HL-60/S4 treated with retinoic acid at 250 ng/mL for 4 days and 3 days (cell line): Measurements from ENCODE around the gene SARS2.
"Not testable (repeated sequence)": the region's sequence is repeated elsewhere in the genome, so short reads cannot be mapped to it uniquely, and the experiment has no call there.

ENCODE experiments used
- in situ Hi-C: fragments of 300-500 bp; cut with MboI; formaldehyde crosslinking; loops from 2 replicates; pipeline ENCODE4 v1.7.0; 2022; ENCODE audit warnings: low sequenced_read_pairs

Gene SARS2

GRCh38 chr19:38949580-38950367, 19.2 kb upstream of the SARS2 start:
- in situ Hi-C loops, result no loop called here

DNA sequence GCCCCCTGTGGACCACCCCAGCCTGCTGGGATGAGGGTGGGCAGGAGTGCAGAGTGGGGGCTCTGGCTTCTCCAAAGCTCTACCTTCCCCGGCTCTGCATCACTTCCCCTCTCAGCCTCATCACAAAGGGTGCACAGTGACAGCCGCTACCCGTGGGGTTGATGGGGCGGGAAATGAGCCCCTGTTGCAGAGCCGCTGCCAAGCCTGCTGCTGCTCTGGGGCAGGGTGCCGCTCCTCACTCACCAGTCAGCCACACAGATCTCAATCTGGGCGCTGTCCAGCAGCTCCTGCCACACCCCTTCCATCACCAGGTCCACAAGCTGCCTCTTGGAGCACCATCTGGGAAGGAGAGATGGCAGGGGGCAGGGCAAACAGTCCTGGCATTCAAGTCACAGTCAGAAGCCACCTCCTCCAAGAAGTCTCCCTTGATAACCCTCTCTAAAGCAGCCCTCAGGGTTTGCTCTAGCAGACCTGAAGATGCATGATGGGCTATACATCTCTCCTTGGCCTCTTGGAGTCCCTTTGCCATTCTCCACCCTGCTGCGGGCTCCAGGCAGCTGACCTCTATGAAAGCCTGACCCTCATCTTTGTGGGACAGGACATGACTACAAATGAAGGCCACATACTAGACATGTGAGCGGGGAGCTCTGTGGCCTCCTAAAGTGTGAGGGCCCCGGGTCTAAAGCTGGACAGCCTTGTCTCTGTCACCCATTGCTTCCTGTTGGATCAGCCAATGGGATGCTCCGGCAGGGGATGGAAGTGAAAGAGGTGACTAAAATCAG, 15.9 kb upstream of the SARS2 start:
- in situ Hi-C loops, result no loop called here

GRCh38 chr19:38945562-38946228, 15.1 kb upstream of the SARS2 start:
- in situ Hi-C loops, result no loop called here

- in situ Hi-C loops, result no loop called here
These were observed 14.5 kb upstream of the SARS2 start for GRCh38 chr19:38944981-38945506.

DNA sequence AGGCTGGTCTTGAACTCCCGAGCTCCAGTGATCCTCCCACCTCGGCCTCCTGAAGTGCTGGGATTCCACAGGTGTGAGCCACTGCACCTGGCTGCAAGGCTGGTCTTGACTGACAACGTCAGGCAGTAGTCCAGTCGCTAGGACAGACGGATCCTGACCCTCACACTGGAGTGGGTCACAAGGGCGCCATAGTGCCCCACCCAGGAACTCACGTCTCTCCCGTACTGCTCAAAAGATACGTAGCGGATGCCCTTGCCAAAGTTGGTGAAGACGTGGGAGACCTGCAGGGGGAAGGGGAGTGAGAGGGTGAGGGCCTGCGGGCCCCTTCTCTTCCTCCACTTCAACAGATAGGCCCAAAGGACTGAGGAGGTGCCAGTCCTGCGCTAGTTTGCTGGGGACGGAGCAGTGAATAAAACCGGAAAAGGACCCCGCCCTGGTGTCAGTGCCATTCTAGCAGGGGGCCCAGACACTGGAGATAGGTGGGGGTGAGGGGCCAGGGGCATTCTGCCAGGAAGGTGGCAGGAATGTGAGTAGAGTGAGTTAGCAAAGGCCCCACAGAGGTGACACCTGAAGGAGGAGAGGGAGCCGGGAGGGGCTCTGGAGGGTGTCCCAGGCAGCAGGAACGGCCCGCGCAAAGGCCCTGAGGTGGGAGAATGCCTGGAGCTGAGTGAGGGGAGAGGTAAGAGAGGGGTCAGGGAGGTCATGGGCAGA, 12.1 kb upstream of the SARS2 start:
- in situ Hi-C loops, result no loop called here

- in situ Hi-C loops, result no loop called here
These were observed 11.4 kb upstream of the SARS2 start for GRCh38 chr19:38941979-38942378.

- in situ Hi-C loops, result not testable (repeated sequence)
These were observed 10.9 kb upstream of the SARS2 start for GRCh38 chr19:38941466-38941865.

DNA sequence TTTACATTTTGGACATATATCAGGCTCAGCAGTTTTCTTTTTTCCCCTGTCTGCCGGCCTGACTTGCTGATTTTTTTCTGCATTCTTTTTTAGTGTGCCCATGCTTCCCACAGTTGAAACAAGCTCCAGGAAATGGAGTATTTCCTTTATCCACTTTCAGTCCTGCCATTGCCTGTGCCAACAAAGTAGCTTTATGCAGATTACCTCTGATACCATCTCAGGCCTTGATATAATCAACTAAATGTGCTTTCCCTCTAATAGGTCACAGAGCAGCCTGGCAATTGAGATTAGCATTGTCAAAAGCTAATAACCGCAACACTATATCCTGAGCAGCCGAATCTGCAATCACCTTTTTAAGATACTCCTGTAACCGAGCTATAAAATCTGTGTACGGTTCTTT, 9.4 kb upstream of the SARS2 start:
- in situ Hi-C loops, result no loop called here

- in situ Hi-C loops, result no loop called here
These were observed 3.0 kb upstream of the SARS2 start for GRCh38 chr19:38933544-38933943.

GRCh38 chr19:38932425-38933179, 2.0 kb upstream of the SARS2 start:
- in situ Hi-C loops, result no loop called here

GRCh38 chr19:38931521-38931793, 894 bp upstream of the SARS2 start:
- in situ Hi-C loops, result no loop called here

DNA sequence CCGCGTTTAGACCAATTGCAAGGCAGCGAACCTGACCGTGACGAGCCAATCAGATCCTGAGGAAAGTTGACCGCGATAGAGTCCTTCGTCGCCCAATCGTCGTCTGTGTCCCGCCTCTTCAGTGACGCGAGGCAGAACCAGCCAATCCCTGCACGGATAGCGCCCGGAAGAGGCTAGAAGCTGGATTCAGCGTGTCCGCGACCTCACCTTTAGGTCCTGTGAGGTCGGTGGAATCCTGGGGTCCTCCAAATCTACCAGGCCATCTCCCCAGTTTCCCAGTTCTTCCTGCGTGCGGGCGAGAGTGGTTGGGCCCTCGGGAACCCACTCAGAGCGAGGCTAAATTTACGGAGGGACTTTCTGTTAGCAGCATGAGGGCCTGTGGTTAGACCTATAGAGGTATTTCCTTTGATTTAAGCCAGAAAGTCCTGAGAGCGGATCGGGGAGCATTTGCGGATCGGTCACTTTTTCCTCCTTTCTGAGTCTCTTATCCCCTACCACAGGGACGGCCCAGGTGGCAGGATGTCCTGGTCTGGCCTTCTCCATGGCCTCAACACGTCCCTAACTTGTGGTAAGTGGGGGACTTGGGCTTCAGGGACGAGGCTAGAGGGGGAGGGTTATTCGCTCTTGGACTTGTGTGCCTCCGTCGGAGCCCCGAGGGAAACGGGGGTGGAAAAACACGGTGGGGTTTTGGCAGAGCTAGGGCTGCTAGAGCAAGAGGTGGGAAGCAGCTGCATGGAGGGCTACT, 385 bp upstream of the SARS2 start, which contains the start of gene MRPS12:
TSS of gene MRPS12 (plus strand) at position 169 of the 745 bp plus-strand sequence. CDS start at position 520, 351 bp downstream.
- in situ Hi-C loops, result no loop called here

- in situ Hi-C loops, result no loop called here
These were observed 2.1 kb downstream of the SARS2 start for GRCh38 chr19:38928391-38929001.

DNA sequence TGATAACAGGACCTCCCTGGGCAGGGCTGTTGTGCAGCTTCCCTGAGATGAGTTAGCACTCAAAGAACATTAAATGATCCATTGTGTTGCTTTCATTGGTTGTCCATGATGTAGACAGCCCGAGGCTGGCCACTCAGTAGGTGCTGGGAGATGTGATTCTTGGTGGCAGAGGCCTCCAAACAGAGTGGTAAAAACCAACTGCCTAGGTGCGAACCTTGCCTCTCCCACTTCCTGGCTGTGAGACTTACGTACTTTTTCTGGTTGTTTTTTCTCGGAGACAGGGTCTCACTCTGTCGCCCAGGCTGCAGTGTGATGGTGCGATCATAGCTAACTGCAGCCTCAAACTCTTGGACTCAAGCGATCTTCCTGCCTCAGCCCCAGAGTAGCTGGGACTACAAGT, 6.2 kb downstream of the SARS2 start:
- in situ Hi-C loops, result loop anchor here (25.0 kb wide), 1 partner anchor 512 kb away; the partner anchor contains the start of gene FAM98C

DNA sequence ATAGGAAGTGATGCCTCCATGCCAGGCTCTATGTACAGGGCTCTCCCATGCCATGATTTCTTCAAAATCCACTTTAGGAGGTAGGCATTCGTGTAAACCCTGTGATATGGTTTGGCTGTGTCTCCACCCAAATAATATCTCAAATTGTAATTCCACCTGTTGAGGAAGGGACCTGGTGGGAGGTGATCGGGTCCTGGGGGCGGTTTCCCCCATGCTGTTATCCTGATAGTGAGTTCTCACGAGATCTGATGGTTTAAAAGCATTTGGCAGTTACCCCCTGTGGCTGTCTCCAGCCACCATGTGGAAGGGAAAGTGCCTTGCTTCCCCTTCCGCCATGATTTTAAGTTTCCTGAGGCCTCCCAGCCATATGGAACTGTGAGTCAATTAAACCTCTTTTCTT, 8.1 kb downstream of the SARS2 start:
- in situ Hi-C loops, result loop anchor here (25.0 kb wide), 1 partner anchor 510 kb away; the partner anchor contains the start of gene FAM98C

DNA sequence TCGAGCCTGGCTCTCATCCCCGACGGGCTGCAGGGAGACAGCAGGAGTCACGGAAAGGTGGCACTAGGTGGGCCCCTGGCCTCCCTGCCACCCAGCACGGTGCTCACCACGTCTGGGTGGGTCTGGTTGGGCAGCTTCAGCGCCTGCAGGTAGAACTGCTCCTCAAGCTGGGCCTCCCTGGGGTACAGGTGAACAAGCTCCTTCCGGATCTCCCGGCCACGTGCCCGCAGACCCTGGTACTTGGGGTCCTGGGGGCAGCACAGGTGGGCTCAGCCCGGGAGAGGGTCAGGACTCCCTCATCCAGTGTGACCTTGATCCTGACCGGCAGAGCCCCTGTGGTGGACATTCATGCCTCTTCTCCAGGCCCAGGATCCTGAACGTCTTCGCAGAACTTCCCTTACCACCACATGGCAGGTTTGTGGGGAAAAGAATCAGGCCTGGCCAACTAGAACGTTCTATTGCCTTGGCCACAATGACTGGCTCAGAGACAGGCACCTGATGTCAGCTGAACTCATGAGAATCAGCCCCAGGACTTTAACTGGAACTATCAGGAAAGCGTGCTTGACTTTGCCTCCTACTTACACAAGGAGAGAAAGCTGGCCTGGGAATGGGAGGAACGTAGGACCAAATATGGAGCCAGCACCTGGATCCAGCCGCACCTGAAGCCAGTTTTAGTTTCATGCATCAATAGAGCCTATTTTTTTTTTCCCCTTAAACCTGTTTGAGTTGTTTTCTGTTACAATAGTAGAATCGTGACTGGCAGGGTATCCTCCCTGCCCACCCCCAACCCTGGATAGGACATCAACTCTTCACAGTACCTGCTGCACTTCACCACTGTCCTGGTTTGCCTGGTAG, 8.9 kb downstream of the SARS2 start:
- in situ Hi-C loops, result loop anchor here (25.0 kb wide), 1 partner anchor 509 kb away; the partner anchor contains the start of gene FAM98C

DNA sequence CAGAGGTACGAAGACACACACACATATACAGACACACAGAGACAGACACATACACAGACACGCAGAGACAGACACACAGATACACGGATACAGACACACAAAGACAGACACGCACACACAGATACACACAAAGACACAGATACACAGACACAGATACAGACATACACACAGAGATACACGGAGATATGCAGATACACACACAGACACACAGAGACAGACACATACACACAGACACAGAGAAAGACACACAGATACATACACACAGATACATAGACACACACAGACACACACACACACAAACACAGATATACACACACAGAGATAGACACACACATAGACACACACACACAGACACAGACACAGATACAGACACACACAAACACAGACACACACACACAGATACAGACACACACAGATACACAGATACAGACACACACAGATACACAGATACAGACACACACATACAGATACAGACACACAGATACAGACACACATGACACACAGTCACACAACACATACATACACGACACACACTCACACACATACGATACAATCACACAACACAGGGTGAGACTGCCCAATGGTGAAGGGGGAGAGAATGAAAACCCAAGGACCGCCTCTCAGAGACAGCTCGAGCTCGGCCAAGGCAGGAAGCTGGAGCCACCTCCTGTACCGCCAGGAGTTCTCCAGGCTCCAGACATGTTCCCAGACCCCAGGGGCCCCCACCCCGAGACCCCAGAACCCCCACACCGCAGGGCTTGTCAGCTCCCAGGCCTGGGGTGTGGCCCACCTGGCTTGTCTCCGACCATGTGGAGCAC, 9.8 kb downstream of the SARS2 start:
- in situ Hi-C loops, result loop anchor here (25.0 kb wide), 1 partner anchor 509 kb away; the partner anchor contains the start of gene FAM98C
